Loucy (cell line): ENCODE measurements around the gene MYO1H.

ENCODE experiments used
- CTCF ChIP-seq: fragments of 200-600 bp; sonication (generic); conservative IDR thresholded peaks from 2 replicates; pipeline ENCODE4 v1.5.1; 2014; ENCODE audit warnings: mild to moderate bottlenecking, antibody characterized with exemption, low read length
- EZH2phosphoT487 ChIP-seq: fragments of 200-600 bp; IDR thresholded peaks from 2 replicates; pipeline ENCODE4 v1.6.1; 2018; ENCODE audit warnings: antibody characterized with exemption, mild to moderate bottlenecking, moderate library complexity, borderline replicate concordance

- TF ChIP-seq CTCF, result no peak
- no peak for TF ChIP-seq EZH2phosphoT487
These were observed 73.8 kb downstream of the MYO1H start for GRCh38 chr12:109421355-109422087.
